ENCODE data around the gene ITGB5. TPM values are rescaled to one million over a fixed set of nuclear protein-coding genes. Genes with fewer than 3 reads are reported as not detected.
A peak's percentile ranks its signal among the peaks of the same experiment; 100 is the strongest.

The ITGB5 gene
- total RNA-seq, 2 experiments from 2014 or later, result 0.47 to 0.85 TPM

- DNase-seq (no peak), ATAC-seq (ENCODE audit: poor library complexity) (no peak)
- H3K36me3 ChIP-seq (ENCODE audit: insufficient read depth, low read length), result no peaks in the 10 kb centered on the region
- no peak overlapping the region for H3K27ac ChIP-seq (ENCODE audit: low read depth in 1 of 2, low read length in 2 of 2)
- CTCF ChIA-PET, result no interaction called here
- Mint-ChIP-seq H3K9me3 (no peaks in the 10 kb centered on the region), H3K27ac (no peak overlapping the region), H3K27me3 (peaks cover 62% of the 10 kb centered on the region), H3K4me3 (peak overlapping the region; percentile 81), H3K36me3 (ENCODE audit: low read depth) (no peaks in the 10 kb centered on the region), H3K4me1 (ENCODE audit: low read depth) (peaks cover 4% of the 10 kb centered on the region)
- H3K4me1 ChIP-seq (ENCODE audit: insufficient read depth, low read length), result peaks cover 14% of the 10 kb centered on the region
- H3K27me3 ChIP-seq (ENCODE audit: control insufficient read depth in 1 of 2, insufficient read depth in 2 of 2, low read length in 2 of 2), result peaks cover 28 to 49% of the 10 kb centered on the region in 2 experiments
- no peaks in the 10 kb centered on the region for H3K9me3 ChIP-seq (ENCODE audit: control insufficient read depth in 1 of 2, insufficient read depth in 1 of 2, low read length in 2 of 2)
- intact Hi-C loops (cut with DNase I, micrococcal nuclease), result no loop called here
- POLR2A ChIA-PET, result no interaction called here
- H3K4me3 ChIP-seq (ENCODE audit: low read length), result no peak overlapping the region
- no peak for TF ChIP-seq CTCF (IDR thresholded peaks at IDR 0.05)
These were observed 1.5 kb downstream of the ITGB5 start for GRCh38 chr3:124885466-124886167.

- Histone ChIP-seq H3K36me3 (ENCODE audit: insufficient read depth, low read length) (no peaks in the 10 kb centered on the region), H3K4me1 (ENCODE audit: insufficient read depth, low read length) (peaks cover 14% of the 10 kb centered on the region), H3K9me3 (ENCODE audit: control insufficient read depth in 1 of 2, insufficient read depth in 1 of 2, low read length in 2 of 2) (no peaks in the 10 kb centered on the region), H3K27ac (ENCODE audit: low read depth in 1 of 2, low read length in 2 of 2) (no peak overlapping the region), H3K4me3 (ENCODE audit: low read length) (no peak overlapping the region), H3K27me3 (ENCODE audit: control insufficient read depth in 1 of 2, insufficient read depth in 2 of 2, low read length in 2 of 2) (peaks cover 28 to 47% of the 10 kb centered on the region in 2 experiments)
- Mint-ChIP-seq H3K36me3 (ENCODE audit: low read depth) (no peaks in the 10 kb centered on the region), H3K27me3 (peaks cover 64% of the 10 kb centered on the region), H3K9me3 (no peaks in the 10 kb centered on the region), H3K4me3 (peak overlapping the region; percentile 58), H3K4me1 (ENCODE audit: low read depth) (peaks cover 4% of the 10 kb centered on the region), H3K27ac (no peak overlapping the region)
- no peak for TF ChIP-seq CTCF (IDR thresholded peaks at IDR 0.05)
- CTCF ChIA-PET, result no interaction called here
- DNase-seq (no peak), ATAC-seq (ENCODE audit: poor library complexity) (no peak)
- POLR2A ChIA-PET, result no interaction called here
- intact Hi-C loops (cut with DNase I, micrococcal nuclease), result no loop called here
These were observed 2.6 kb downstream of the ITGB5 start for GRCh38 chr3:124884474-124885101.

GRCh38 chr3:124883766-124884473 lies 3.2 kb downstream of the ITGB5 start:
- Histone ChIP-seq H3K4me1 (ENCODE audit: insufficient read depth, low read length) (peaks cover 16% of the 10 kb centered on the region), H3K27me3 (ENCODE audit: control insufficient read depth in 1 of 2, insufficient read depth in 2 of 2, low read length in 2 of 2) (peaks cover 29 to 45% of the 10 kb centered on the region in 2 experiments), H3K27ac (ENCODE audit: low read depth in 1 of 2, low read length in 2 of 2) (no peak overlapping the region), H3K36me3 (ENCODE audit: insufficient read depth, low read length) (no peaks in the 10 kb centered on the region), H3K9me3 (ENCODE audit: control insufficient read depth in 1 of 2, insufficient read depth in 1 of 2, low read length in 2 of 2) (no peaks in the 10 kb centered on the region), H3K4me3 (ENCODE audit: low read length) (no peak overlapping the region)
- ATAC-seq (ENCODE audit: poor library complexity), result no peak
- Mint-ChIP-seq H3K27ac (no peak overlapping the region), H3K4me1 (ENCODE audit: low read depth) (peaks cover 8% of the 10 kb centered on the region), H3K27me3 (peaks cover 65% of the 10 kb centered on the region), H3K4me3 (no peak overlapping the region), H3K36me3 (ENCODE audit: low read depth) (no peaks in the 10 kb centered on the region), H3K9me3 (no peaks in the 10 kb centered on the region)
- POLR2A ChIA-PET, result no interaction called here
- no peak for TF ChIP-seq CTCF (IDR thresholded peaks at IDR 0.05)
- DNase-seq, result no peak
- intact Hi-C loops (cut with DNase I, micrococcal nuclease), result no loop called here
- CTCF ChIA-PET, result no interaction called here

Measured in CD4-positive, alpha-beta T cell (primary cell).